CD4-positive, alpha-beta T cell treated with Interleukin-17A for 1 hour (primary cell): ENCODE data around the gene LIM2.

Experiments
- DNase-seq: peaks from one replicate; pipeline ENCODE4 v3.0.0-alpha.2; 2020

The LIM2 gene

DNA sequence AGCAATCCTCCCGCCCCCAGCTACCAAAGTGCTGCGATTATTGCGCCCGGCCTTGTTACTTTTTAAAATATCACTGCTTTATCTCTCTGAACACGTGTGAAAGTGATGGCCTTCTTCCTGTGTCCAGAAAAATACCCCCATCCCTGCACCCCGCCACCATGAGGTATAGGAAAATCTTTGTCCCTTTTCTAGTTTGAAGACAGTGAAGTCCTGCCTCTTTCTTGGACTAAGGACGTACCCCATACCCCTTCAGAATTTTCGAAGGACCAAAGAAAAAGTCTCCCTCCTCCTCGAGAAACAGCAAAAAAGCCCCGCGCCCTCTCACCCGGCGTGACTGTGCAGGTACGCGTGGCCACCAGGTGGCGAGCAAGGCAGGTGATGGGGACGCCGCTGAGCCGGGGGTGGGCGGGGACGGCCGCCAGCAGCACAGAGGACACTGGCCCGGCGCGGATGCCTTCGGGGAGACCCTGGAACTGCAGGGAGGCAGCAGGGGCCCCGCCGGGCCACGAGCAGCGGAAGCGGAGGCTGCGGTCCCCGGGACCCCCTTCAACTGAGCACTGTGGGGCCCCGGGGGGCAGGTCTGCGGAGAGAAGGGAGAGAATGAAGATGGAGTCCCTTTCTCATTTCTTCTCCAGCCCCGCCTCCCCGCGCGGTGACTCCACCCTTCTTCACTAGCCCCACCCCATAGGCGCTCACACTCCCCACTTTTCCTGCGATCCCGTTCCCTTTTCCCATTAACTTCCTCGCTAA, 49.0 kb downstream of the LIM2 start:
- peak; percentile 84 for DNase-seq

DNA sequence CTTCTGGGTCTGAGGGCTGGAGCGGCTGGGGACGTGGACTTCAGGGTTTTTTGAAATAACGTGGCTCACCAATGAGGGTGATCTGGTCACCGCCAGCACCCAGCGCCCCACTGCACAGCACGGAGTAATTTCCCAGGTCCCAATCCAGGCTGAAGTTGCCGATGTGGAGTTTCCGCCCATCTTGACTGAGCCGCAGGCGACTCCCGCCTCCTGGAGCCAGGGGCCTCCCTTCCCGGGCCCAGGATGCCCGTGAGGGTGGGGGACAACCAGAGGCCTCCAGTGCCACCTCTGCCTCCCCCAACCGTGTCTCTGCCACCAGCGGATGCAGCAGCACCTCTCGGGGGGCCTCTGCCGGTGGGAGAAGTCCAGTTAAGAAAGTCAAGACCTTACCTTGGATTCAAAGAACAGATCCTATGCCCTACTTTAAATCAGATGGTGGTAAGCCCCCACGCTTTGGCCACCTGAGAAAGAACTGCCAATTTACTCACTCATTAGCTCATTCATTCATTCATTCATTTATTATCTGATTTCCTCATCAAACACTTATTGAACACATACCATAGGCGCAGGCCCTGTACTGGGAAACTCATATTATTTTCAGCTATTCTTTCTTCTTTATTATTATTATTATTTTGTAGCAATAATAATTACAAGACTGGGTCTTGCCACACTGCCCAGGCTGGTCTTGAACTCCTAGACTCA, 49.8 kb downstream of the LIM2 start:
- no peak for DNase-seq

DNA sequence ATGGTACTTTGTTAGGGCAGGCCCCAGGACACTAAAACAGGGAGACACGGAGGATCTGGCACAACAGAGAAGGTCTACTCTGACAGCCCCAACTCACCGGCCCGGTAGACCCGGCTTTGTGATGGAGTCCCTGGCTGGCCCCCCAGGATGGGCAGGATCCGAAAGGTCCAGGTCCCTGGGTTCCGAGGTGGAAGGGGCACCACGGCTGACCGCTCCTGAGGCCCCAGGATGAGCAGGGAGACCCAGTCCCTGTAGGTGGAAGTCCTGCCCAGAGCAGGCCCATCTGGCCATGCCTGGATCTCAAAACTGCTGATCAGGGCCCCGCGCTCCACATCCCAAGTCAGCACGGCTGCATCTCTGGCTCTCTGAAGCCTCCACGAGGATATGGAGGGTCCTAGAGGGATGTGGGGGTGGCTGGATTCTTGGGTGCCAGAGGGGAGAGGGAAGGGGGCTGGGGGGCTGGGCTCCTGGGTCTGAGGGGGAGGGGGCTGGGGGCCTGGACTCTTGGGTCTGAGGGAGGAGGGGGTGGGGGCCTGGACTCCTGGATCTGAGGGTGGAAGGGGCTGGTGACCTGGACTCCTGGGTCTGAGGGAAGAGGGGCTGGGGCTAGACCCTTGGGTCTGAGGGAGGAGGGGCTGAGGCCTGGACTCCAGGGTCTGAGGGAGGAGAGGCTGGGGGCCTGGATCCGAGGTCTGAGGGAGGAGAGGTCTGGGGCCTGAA, 50.5 kb downstream of the LIM2 start:
- DNase-seq, result no peak

DNA sequence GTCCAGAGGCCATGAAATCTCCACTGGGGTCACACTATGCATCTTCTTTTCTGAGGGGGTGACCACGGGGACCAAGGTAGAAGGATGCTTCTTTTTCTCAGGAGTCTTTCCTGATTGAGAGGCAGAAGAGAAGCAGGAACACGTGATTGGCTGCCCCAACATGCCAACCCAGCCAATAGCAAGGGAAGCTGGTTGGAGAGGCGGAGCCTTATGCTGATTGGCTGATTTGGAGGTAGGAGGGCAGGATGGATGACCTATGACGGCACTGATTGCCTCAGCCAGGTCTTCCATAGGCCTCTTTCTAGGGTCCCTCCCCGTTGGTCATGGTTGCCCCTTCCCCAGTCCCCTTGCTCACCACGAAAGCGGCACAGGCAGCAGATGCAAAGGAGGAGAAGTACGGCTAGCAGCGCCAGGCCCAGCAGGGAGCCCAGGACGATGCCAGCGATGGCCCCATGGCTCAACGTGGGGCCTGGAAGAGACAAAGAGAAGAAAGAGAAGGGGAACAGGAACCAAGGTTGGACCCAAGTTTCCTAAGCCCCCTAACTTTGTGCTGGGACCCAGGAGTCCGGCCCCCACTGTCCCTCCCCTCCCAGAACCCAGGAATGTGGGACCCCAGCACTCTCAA, 53.8 kb downstream of the LIM2 start:
- DNase-seq, result no peak

DNA sequence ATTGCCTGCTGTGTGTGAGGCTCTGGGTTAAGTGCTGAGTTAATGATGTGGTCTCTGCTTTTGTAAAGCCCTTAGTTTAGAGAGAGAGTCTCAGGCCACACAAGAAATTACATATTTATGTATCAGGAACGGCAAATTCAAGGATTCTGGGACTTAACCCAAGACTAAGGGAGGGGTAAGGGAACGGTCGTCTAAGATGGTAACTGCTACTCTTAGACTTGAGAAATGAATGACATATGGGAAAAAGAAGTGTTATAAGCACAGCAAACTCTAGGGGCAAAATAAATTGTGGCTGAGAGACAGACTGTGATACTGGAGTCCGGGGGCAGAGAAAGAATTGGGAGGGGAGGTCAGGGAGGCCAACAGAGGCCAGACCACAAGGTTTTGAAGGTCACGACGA, 56.1 kb downstream of the LIM2 start:
- no peak for DNase-seq

DNA sequence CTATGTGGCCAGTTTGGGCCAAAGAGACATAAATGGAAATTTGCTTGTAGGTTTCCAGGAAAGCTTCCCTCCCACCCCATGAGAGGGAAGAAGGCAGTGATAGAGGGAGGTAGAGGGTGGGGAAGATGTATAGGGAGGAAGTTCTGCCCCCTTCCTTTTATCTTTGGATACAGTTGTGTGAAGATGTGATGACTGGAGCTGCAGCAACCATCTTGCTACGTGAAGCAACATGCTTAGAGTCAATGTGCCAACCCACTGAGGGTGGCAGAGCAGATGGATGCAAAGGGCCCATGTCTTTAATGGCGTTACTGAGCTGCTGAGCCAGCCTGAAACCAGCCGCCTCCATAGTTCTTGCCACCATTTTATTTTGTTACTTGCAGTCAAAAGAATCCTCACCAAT, 56.6 kb downstream of the LIM2 start:
- DNase-seq, result no peak

DNA sequence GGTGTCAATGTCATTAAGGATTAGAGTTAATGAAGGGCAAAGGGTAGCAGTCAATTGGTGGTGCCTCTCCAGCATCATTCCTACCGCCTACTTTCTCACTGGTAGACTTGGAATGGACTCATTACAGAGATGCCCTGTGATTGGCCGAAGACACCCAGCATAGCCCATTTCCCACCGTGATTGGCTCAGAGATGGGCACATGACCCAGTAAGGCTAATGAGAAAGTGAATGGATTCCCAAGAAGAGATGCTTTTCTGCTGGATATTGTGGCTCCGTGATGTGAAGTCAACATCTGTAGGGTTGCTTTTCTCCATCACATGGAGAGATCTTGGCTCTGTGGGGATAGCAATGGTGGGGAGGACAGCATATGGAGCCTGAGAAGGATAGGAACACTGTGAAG, 57.4 kb downstream of the LIM2 start:
- no peak for DNase-seq
